GM19099 (cell line): ENCODE results near the gene HOMEZ.

ENCODE experiments used
- POLR2A ChIP-seq: IDR thresholded peaks from 3 replicates; pipeline ENCODE4 v1.6.1; 2011; ENCODE audit warnings: low read depth; ENCODE audit not compliant: insufficient read length; ENCODE audit errors: extremely low read depth

HOMEZ gene

DNA sequence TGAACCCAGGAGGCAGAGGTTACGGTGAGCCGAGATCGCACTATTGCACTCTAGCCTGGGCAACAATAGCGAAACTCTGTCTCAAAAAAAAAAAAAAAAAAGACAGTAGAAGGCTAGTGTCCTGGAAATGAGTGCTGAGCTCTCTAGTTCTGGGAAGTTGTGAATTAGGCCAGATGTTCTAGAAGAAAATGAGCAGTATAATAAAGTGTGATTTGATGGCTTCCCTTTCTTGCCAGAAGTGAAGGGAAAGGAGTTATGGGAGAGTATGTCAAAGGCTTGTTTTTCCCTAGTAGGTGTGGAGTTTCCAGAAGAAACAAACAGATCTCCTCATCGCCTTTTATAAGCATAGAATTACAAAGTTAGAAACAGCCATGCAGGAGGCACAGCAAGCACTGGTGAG is 27.7 kb downstream of the HOMEZ start:
- no peak for TF ChIP-seq POLR2A

GRCh38 chr14:23252420-23253333 is 33.3 kb downstream of the HOMEZ start:
- no peak for TF ChIP-seq POLR2A

- TF ChIP-seq POLR2A = no peak
Measured at GRCh38 chr14:23252006-23252405, 33.9 kb downstream of the HOMEZ start.

- no peak for TF ChIP-seq POLR2A
Measured at GRCh38 chr14:23249824-23250223, 36.1 kb downstream of the HOMEZ start.

- TF ChIP-seq POLR2A = no peak
Measured at GRCh38 chr14:23248601-23249000, 37.3 kb downstream of the HOMEZ start.

- TF ChIP-seq POLR2A = no peak
Measured at GRCh38 chr14:23245282-23245681, 40.6 kb downstream of the HOMEZ start.

GRCh38 chr14:23243066-23243465 is 42.9 kb downstream of the HOMEZ start:
- TF ChIP-seq POLR2A = no peak

GRCh38 chr14:23242076-23242475 is 43.9 kb downstream of the HOMEZ start:
- no peak for TF ChIP-seq POLR2A

- no peak for TF ChIP-seq POLR2A
Measured at GRCh38 chr14:23240661-23241060, 45.3 kb downstream of the HOMEZ start.

DNA sequence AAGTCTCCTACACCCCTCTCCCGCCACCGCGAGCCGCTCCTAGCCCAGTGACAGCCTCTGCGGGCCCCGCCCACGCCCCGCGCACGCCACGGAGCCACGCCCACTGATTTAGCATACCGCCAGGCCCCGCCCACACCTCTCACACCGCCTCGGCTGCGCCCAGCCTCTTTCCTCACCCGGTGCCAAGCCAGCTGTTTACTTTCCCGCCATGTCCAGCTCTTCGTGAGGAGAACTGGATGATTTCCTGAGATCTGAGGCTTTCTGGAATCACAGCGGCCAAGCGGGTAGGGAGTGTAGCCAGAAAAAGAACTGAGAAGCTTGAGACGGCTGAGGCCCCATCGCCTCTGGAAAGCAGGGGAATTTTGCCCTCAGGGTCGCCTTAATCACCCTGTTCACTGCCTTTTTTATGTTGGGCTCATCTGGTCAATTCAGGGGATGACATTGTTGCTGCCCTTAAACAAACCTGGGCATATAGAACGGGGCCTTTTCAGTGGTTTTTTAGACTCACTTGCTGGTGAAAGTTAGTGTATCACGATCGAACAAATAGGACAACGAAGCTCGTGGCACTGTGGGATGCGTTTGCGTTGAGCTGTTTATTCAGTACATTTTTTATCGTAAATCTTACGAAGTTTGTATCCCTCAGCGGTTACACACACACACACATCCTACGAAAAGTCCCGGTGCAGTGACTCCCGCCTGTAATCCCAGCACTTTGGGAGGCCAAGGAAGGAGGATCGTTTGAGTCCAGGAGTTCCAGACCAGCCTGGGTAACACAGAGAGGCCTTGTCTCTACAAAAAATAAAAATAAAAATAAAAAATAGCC is 47.9 kb downstream of the HOMEZ start, which contains the start of gene RNF212B:
Gene RNF212B, plus strand, starts transcription at position 165 of the 823 bp plus-strand sequence. CDS start 2,410 bp downstream, outside the sequence.
- TF ChIP-seq POLR2A = no peak

DNA sequence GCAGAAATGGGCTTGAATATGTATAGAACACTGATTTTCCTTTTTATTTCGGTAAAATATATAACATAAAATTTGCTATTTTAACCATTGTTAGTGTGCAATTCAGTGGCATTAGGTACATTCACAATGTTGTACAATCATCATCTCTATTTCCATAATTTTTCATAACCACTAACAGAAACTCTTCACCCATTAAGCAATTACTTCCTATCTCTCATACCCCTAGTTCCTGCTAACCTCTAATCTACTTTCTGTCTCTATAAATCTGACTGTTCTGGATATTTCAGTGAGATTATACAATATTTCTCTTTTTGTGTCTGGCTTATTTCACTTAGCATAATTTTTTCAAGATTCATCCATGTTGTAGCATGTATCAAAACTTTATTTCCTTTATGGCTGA is 57.1 kb downstream of the HOMEZ start:
- TF ChIP-seq POLR2A = no peak

DNA sequence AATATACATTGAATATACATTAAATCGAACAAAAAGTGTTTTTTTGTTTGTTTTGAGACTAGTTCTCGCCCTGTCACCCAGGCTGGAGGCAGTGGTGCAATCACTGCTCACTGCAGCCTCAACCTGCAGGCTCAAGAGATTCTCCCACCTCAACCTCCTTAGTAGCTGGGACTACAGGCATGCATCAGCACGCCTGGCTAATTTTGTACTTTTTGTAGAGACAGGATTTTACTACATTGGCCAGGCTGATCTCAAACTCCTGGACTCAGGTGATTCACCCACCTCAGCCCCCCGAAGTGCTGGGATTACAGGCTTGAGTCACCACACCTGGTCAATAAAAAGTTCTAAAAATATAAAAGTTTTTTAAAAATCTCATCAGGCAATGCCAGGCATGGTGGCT is 58.4 kb downstream of the HOMEZ start:
- no peak for TF ChIP-seq POLR2A
